VCaP (cell line): ENCODE data around the gene GNGT2.
A peak's percentile ranks its signal among the peaks of the same experiment; 100 is the strongest.

Source experiments
- H3K27ac ChIP-seq: fragments of 450-650 bp; 2 replicates; pipeline ENCODE4 v1.5.1; 2017
- CTCF ChIP-seq: fragments of 450-650 bp; conservative IDR thresholded peaks from 2 replicates; pipeline ENCODE4 v1.5.1; 2017; ENCODE audit warnings: mild to moderate bottlenecking, moderate library complexity

Gene GNGT2

GRCh38 chr17:49239963-49240362 is 29.6 kb upstream of the GNGT2 start:
- H3K27ac ChIP-seq = no peak overlapping the region
- no peak for TF ChIP-seq CTCF

- no peak for TF ChIP-seq CTCF
Observed at GRCh38 chr17:49235896-49236295, 25.5 kb upstream of the GNGT2 start.

GRCh38 chr17:49234509-49235080 is 24.2 kb upstream of the GNGT2 start:
- TF ChIP-seq CTCF = no peak

More at GRCh38 chr17:49235896-49236295, 25.5 kb upstream of the GNGT2 start:
- H3K27ac ChIP-seq = no peak overlapping the region

GRCh38 chr17:49231563-49231894 is 21.2 kb upstream of the GNGT2 start:
- TF ChIP-seq CTCF = no peak
- no peak overlapping the region for H3K27ac ChIP-seq

More at GRCh38 chr17:49234509-49235080, 24.2 kb upstream of the GNGT2 start:
- no peak overlapping the region for H3K27ac ChIP-seq

GRCh38 chr17:49230636-49231562 is 20.5 kb upstream of the GNGT2 start, which contains the start of gene PHOSPHO1:
TSS of gene PHOSPHO1 (minus strand) at chr17:49230787. CDS start at chr17:49226691, 4,096 bp downstream.
- TF ChIP-seq CTCF = no peak

GRCh38 chr17:49229805-49230600 is 19.6 kb upstream of the GNGT2 start:
- H3K27ac ChIP-seq = peak overlapping the region; percentile 23; the same call in 1 of the 2 replicates
- TF ChIP-seq CTCF = no peak

More at GRCh38 chr17:49230636-49231562, 20.5 kb upstream of the GNGT2 start, which contains the start of gene PHOSPHO1:
- peak within 1 kb of the TSS; percentile 23; the same call in 1 of the 2 replicates for H3K27ac ChIP-seq
